Amniotic epithelial cell (primary cell): Measurements from ENCODE around the gene SNF8.
"Not testable (repeated sequence)": the region's sequence is repeated elsewhere in the genome, so short reads cannot be mapped to it uniquely, and the experiment has no call there.

Source experiments
- DNase-seq: peaks from one replicate; pipeline ENCODE4 v3.0.0-alpha.2; 2010; ENCODE audit warnings: low read depth

SNF8 gene

GRCh38 chr17:48944515-48945260, at the start of gene SNF8:
SNF8 (minus strand) TSS chr17:48944842; CDS start chr17:48944734, 108 bp downstream.
- peak; percentile 84 for DNase-seq

GRCh38 chr17:48993951-48994350, 49.3 kb upstream of the SNF8 start:
- no peak for DNase-seq

GRCh38 chr17:48993305-48993704, 48.7 kb upstream of the SNF8 start:
- DNase-seq: no peak

- DNase-seq: no peak
Observed at GRCh38 chr17:48992444-48992843, 47.8 kb upstream of the SNF8 start.

- DNase-seq: no peak
Observed at GRCh38 chr17:48990882-48991357, 46.3 kb upstream of the SNF8 start.

- no peak for DNase-seq
Observed at GRCh38 chr17:48989100-48989499, 44.5 kb upstream of the SNF8 start.

GRCh38 chr17:48985436-48986245, 41.0 kb upstream of the SNF8 start:
- DNase-seq: peak; percentile 32

GRCh38 chr17:48981927-48982539, 37.4 kb upstream of the SNF8 start:
- no peak for DNase-seq

GRCh38 chr17:48973806-48974205, 29.2 kb upstream of the SNF8 start:
- DNase-seq: no peak

- no peak for DNase-seq
Observed at GRCh38 chr17:48972749-48973097, 28.1 kb upstream of the SNF8 start.

GRCh38 chr17:48970865-48971687, 26.4 kb upstream of the SNF8 start:
- DNase-seq: no peak

GRCh38 chr17:48970224-48970623, 25.6 kb upstream of the SNF8 start:
- DNase-seq: no peak

GRCh38 chr17:48961516-48962233, 17.0 kb upstream of the SNF8 start:
- DNase-seq: peak; percentile 77

- no peak for DNase-seq
Observed at GRCh38 chr17:48960834-48961515, 16.3 kb upstream of the SNF8 start.

GRCh38 chr17:48954300-48954755, 9.7 kb upstream of the SNF8 start:
- DNase-seq: peak; percentile 78

- no peak for DNase-seq
Observed at GRCh38 chr17:48952904-48953303, 8.3 kb upstream of the SNF8 start.

- DNase-seq: no peak
Observed at GRCh38 chr17:48951572-48951971, 6.9 kb upstream of the SNF8 start.

GRCh38 chr17:48945261-48945651, 614 bp upstream of the SNF8 start:
- not testable (repeated sequence) for DNase-seq

- DNase-seq: no peak
Observed at GRCh38 chr17:48933035-48933434, 11.6 kb downstream of the SNF8 start.

GRCh38 chr17:48930435-48930873, 14.2 kb downstream of the SNF8 start:
- DNase-seq: no peak

GRCh38 chr17:48929812-48930165, 14.9 kb downstream of the SNF8 start:
- DNase-seq: no peak
